Embryonic facial prominence (tissue), 1 donor: ENCODE data around the gene KRTAP10-7.
"Not testable (repeated sequence)": the region's sequence is repeated elsewhere in the genome, so short reads cannot be mapped to it uniquely, and the experiment has no call there.

ENCODE experiments used
- DNase-seq: peaks from one replicate; pipeline ENCODE4 v3.0.0-alpha.2; 2016; ENCODE audit errors: extremely low spot score

Gene KRTAP10-7

GRCh38 chr21:44612029-44612486 is 11.7 kb downstream of the KRTAP10-7 start, which contains the start of gene KRTAP10-8:
Gene KRTAP10-8, plus strand, starts transcription at chr21:44612079. Its CDS starts 22 bp downstream, at chr21:44612101.
- no peak for DNase-seq

GRCh38 chr21:44612669-44613229 is 12.4 kb downstream of the KRTAP10-7 start:
- no peak for DNase-seq

GRCh38 chr21:44613386-44614155 is 13.2 kb downstream of the KRTAP10-7 start:
- no peak for DNase-seq

- no peak for DNase-seq
Measured at GRCh38 chr21:44614161-44614631, 13.8 kb downstream of the KRTAP10-7 start.

GRCh38 chr21:44614961-44615391 is 14.6 kb downstream of the KRTAP10-7 start:
- no peak for DNase-seq

- DNase-seq = no peak
Measured at GRCh38 chr21:44615466-44615865, 15.1 kb downstream of the KRTAP10-7 start.

GRCh38 chr21:44615911-44616590 is 15.7 kb downstream of the KRTAP10-7 start:
- no peak for DNase-seq

GRCh38 chr21:44616591-44616926 is 16.2 kb downstream of the KRTAP10-7 start:
- no peak for DNase-seq

GRCh38 chr21:44617071-44617501 is 16.7 kb downstream of the KRTAP10-7 start:
- no peak for DNase-seq

GRCh38 chr21:44618504-44618903 is 18.1 kb downstream of the KRTAP10-7 start:
- DNase-seq = no peak

- no peak for DNase-seq
Measured at GRCh38 chr21:44618909-44619308, 18.5 kb downstream of the KRTAP10-7 start.

- no peak for DNase-seq
Measured at GRCh38 chr21:44619886-44620285, 19.5 kb downstream of the KRTAP10-7 start.

- DNase-seq = no peak
Measured at GRCh38 chr21:44623575-44623974, 23.2 kb downstream of the KRTAP10-7 start.

- no peak for DNase-seq
Measured at GRCh38 chr21:44625756-44626155, 25.4 kb downstream of the KRTAP10-7 start.

GRCh38 chr21:44626262-44626661 is 25.9 kb downstream of the KRTAP10-7 start:
- DNase-seq = no peak

GRCh38 chr21:44626673-44627143 is 26.3 kb downstream of the KRTAP10-7 start, which contains the start of gene KRTAP10-9:
Gene KRTAP10-9, plus strand, starts transcription at chr21:44627093. Its CDS starts 79 bp downstream, at chr21:44627172.
- DNase-seq = no peak

- not testable (repeated sequence) for DNase-seq
Measured at GRCh38 chr21:44627181-44627822, 26.9 kb downstream of the KRTAP10-7 start.

GRCh38 chr21:44627831-44628233 is 27.4 kb downstream of the KRTAP10-7 start:
- not testable (repeated sequence) for DNase-seq

- no peak for DNase-seq
Measured at GRCh38 chr21:44628707-44629391, 28.5 kb downstream of the KRTAP10-7 start.

GRCh38 chr21:44630440-44630839 is 30.0 kb downstream of the KRTAP10-7 start:
- no peak for DNase-seq

GRCh38 chr21:44632067-44632466 is 31.7 kb downstream of the KRTAP10-7 start:
- no peak for DNase-seq
